ENCODE measurements around the gene CBR1.
A peak's percentile ranks its signal among the peaks of the same experiment; 100 is the strongest.
"Not testable (repeated sequence)": the region's sequence is repeated elsewhere in the genome, so short reads cannot be mapped to it uniquely, and the experiment has no call there.

Gene CBR1

DNA sequence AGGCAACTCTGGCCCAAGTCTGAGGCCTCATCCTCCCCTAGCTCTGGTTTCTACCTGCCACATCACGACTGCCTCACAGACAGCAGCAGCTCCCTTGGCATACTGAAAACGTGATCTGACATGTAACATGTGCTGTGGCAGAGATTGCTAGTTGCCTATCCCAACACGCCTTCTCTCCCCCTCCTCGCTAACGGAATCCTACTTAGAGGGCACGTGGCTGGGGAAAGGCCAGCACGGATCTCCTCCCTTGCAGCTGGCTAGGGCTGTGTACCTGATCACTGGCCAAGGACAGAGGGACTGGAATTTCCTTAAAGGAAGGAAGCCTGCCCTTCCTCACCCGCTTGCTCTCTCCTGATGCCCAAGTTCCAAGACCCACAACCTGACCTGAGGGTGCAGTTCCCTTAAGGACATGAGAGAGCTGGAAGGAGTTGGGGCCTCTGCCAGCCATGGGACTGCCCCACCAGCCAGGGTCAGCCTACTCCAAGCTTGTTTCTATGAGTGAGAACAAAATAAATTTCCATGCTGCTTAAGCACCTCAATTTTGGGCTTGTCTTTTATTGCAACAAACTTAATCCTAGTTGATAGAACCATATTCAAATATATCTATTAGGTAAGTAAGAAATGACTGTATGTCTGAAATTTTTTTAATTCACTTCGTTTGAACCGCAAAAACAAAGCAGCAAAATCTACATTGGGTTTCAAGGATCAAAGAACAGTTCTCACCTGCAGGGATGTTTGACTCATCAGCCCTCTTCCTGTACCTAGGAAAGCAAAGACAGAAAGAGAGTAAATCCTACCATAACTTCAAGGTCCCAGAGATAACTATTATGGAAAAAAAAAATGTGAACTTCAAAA, 16.7 kb upstream of the CBR1 start:
- no peak for DNase-seq

DNA sequence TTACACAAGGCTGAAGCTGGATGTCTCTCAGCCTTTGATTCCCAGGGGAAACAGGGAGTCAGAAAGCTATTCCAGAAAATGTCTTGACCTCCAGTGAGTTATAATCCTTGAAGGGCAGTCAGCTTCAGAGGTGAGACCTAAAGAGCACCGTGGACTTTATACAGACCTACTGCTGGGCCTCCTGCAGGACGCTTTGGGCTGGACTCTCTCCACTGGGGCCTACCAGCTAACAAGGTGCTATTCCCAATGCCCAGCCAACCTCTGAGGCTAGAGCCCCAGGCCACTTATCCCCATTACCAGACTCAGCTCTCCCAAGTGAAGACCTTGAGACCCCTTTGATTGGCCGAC, 16.1 kb upstream of the CBR1 start:
- DNase-seq: no peak

GRCh38 chr21:36055551-36055950, 14.3 kb upstream of the CBR1 start:
- DNase-seq: no peak

DNA sequence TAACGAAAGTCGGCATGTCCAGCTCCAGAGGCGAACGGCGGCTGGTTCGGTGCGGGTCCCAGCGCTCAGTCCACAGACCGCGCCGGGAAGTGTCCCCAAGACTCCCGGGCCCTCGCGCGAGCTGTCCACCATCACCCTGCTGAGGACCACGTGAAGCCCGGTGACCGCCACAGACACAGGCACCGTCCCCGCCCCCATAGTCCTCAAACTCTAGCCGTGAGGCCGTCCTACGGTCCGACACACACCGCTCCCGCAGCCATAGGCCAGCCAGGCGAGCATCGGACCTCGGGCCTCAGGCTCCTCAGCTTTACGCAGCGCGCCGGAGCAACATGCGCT, 10.0 kb upstream of the CBR1 start:
- peak in 1 of 2 experiments; percentile 41 for DNase-seq

GRCh38 chr21:36060159-36060921, 9.5 kb upstream of the CBR1 start, which contains the start of gene SETD4:
SETD4 (minus strand) TSS chr21:36060526; CDS start chr21:36058888, 1,638 bp downstream.
- peak; percentile 85 to 89 for DNase-seq

GRCh38 chr21:36061445-36061844, 8.4 kb upstream of the CBR1 start:
- no peak for DNase-seq

DNA sequence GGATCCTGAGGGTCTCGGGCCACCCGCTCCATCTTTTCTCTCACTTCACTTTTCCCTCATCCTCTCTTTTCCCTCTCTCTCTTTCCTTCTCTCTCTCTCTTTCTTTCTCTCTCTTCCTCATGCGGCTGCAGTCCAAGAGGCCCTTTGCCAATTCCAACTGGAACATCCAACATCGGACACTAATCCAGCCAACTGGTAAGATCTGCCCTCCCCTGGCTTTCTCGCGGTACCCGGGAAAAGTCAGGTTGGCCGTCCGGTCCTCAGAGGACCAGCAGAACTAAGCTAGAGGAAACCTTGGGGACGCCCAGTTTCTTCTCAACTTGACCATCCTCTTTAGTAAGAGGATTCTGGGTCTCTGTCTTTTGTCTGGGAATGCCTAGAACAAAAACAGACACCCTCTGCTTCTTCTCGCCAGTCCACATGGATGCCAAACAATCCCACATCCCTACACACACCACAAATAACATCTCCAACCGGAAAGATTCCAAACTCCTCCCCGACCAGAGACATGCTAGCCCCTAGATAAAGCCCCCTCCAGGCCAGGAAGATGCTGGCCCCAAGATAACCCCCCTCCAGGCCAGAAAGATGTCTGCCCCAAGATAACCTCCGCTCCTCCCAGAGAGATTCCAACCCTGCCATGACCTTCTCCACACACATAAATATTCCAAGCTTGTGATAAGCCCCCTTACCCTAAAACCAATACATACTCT, 6.3 kb upstream of the CBR1 start:
- no peak for DNase-seq

GRCh38 chr21:36064085-36064460, 5.8 kb upstream of the CBR1 start:
- DNase-seq: no peak

- peak in 1 of 2 experiments; percentile 8 for DNase-seq
Measured at GRCh38 chr21:36065497-36066036, 4.3 kb upstream of the CBR1 start.

DNA sequence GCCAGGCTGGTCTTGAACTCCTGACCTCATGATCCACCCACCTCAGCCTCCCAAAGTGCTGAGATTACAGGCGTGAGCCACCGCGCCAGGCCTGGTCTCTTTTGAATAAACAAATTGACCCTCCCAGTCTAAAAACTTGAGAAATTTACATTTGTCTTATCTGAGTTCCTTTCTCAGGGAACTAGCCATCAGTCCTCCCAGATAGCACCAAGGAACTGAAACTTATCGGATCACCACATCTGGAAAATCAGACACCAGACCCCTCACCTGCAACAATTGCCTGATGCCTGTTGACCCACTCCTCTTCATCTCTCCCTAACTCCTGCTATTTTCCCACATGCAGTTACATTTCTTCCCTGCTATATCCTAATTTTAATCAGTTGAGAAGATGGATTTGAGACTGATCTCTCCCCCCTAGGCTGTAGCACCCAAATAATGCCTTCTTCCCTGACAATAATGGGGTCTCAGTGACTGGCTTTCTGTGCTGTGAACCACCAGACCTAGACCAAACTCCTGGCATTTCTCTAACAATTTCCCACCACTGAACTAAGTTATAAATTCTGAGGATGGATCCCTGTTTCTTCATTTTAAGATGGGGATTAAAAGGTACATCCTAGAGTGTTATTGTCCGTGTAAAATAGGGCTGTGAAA, 951 bp upstream of the CBR1 start:
- no peak for DNase-seq

DNA sequence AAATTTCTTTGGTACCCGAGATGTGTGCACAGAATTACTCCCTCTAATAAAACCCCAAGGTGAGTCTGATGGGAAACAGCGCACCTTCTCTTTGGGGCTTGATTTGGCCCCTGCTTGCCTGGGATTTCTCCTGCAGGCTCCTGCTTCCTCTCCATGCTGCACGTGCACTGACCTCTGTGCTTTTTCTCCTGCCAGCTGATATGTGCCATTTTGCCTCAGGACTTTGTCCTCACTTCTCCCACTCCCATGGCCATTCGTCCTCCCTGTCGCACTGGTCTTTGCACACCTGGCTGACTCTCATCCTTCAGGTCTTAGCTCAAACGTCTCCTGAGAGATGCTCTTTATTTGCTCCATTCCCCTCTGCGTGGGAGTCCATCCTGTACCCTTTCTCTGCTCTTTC, 1.2 kb downstream of the CBR1 start:
- DNase-seq: no peak

- no peak for DNase-seq
Measured at GRCh38 chr21:36072453-36073162, 2.8 kb downstream of the CBR1 start.

DNA sequence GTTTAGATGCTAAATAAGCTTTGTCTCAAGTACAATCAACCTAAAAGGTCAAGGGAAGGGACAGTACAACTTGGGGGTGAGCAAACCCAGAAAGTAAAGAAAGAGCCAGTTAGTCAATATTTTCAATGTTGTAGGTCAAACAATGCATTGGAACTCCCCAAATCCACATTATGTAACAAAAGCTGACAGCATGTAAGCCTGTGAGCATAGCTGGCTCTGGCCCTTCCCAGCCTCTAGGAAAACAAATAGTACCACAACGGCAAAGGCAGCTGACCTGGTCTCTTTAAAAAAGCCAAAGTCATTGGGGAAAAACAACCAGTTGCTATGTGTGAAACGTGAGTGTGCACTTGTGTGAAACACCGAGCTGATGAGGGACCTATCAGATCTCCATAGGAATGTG, 3.4 kb downstream of the CBR1 start:
- no peak for DNase-seq

GRCh38 chr21:36073911-36074310, 4.1 kb downstream of the CBR1 start:
- DNase-seq: not testable (repeated sequence)

- DNase-seq: no peak
Measured at GRCh38 chr21:36075171-36075570, 5.3 kb downstream of the CBR1 start.

DNA sequence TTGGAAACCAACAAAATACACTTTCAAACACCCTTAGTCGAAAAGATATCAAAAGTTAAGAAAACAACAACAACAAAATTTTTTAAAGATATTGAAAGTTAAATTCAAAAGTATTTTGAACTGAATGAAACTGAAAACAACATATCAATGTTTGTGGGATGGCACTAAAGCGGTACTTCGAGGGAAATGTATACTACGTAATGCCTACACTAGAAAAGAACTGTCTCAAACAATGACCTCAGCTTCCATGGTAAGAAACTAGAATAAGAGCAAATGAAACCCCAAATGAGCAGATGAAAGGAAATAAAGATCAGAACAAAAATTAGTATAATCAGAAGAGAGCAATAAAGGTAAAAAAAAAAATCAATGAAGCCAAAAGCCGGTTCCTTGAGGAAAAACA, 6.1 kb downstream of the CBR1 start:
- no peak for DNase-seq

DNA sequence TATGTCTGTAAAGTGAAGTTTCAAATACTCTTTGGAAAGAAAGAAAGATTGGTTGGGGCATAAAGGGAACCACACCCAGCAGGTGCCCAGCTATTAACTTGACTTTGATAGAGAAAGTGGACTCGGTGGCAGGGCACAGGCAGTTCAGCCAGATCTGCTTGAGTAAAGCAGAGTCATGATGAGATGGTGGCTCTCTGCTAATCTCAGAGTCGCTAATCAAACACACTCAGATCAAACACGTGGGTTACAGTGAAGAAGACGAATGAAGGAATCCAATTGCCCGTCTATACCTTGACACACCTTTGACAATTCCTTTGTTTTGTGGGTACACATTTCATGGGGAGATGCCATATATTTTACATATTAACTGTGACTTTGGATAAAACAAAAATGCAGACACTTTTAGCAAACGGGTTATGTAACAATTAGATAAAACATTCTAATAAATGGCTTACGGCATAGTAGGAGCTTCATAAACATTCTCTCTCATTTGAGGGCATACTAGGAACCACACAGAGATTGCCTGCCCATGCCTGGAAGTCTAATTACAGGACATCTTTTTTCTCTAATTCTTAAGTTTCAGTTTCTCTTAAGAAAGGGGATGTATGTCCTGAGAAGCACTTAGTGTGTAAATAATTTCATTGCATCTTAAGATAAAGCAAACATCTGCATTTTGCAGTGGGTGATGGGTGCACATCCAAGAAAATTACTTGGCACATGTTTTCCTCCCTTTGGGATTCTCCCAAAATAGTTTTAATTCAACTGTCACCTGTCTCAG, 7.2 kb downstream of the CBR1 start:
- DNase-seq: no peak

DNA sequence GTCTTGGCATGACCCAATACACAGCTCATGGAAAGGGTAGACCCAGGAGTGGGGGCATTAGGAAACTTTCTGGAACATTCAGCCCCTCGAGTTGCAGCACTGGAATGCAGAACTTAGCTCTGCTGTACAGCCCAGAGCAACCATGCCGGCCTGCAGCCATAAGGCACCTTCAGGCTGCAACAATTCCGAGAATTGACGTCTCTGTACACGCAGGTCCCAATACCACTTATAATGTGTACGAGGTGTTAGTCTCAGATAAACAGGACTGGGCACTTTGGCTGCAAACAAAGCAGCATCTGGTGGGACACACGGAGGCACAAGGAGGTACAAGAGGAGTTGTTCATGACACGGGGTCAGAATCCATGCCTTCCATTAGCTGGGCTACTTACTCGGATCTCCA, 7.9 kb downstream of the CBR1 start:
- no peak for DNase-seq

DNA sequence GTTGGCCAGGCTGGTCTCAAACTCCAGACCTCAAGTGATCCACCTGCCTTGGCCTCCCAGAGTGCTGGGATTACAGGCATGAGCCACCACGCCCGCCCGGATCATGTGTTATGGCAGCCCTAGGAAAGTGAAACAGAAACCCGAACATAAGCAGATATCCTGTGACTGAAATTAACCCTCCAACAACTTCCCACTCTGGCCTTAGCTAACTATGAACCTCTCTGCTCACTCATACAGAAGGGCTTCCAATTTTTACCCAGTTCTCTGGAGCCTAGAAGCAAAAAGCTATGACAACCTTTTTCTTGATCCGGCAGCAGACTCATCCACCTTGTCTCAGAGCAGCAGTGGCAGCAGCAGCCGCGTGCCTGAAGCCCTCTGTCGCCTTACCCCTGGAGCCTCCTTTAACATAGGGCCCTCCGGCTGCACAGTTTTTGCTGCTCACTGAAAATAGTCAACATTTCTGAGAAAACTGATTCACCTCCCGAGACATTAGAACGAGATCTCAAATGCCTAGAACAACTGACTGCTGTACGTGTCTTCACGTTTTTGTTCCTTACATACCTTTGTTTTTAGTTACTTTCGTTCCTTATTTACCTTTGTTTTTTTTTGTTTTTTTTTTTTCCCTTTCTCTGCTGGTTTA, 9.3 kb downstream of the CBR1 start:
- DNase-seq: no peak

DNA sequence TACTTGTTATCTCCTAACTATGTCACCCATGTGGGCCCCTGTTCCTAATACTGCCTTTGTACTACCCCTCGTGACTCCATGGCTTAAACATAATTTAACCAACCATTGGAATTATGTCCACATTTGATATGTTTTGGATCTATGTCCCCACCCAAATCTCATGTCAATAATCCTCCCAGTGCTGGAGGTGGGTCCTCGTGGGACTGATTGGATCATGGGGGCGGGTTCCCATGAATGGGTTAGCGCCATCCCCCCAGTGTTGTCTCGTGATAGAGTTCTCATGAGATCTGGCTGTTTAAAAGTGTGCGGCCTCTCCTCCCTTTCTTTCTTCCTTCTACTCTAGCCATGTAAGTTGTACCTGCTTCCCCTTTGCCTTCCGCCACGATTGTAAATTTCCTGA, 9.8 kb downstream of the CBR1 start:
- no peak for DNase-seq

- DNase-seq: no peak
Measured at GRCh38 chr21:36080386-36080785, 10.6 kb downstream of the CBR1 start.
